H9 (cell line): Measurements from ENCODE around the gene KCNJ10. TPM values are rescaled to one million over a fixed set of nuclear protein-coding genes. Genes with fewer than 3 reads are reported as not detected.

Experiments used
- DNase-seq: peaks from one replicate; pipeline ENCODE4 v3.0.0-alpha.2; 2017
- H2AFZ ChIP-seq: one replicate; pipeline ENCODE4 v1.6.1; 2013; ENCODE audit warnings: mild to moderate bottlenecking, low read length, control low read depth, moderate library complexity
- H2AK5ac ChIP-seq: 2 replicates; pipeline ENCODE4 v1.6.1; 2013; ENCODE audit warnings: low read length, control low read depth, mixed read lengths; ENCODE audit not compliant: insufficient read length
- H2BK120ac ChIP-seq: one replicate; pipeline ENCODE4 v1.6.1; 2013; ENCODE audit warnings: low read depth, mild to moderate bottlenecking, low read length, control low read depth, inconsistent platforms; ENCODE audit not compliant: poor library complexity, severe bottlenecking
- H2BK12ac ChIP-seq: 2 replicates; pipeline ENCODE4 v1.6.1; 2013; ENCODE audit warnings: low read length, control low read depth, mixed read lengths, low read depth; ENCODE audit not compliant: insufficient read length
- H2BK15ac ChIP-seq: 2 replicates; pipeline ENCODE4 v1.6.1; 2013; ENCODE audit warnings: low read depth, low read length, control low read depth
- H2BK20ac ChIP-seq: one replicate; pipeline ENCODE4 v1.6.1; 2013; ENCODE audit warnings: low read depth, mild to moderate bottlenecking, low read length, control low read depth, inconsistent platforms; ENCODE audit not compliant: poor library complexity, severe bottlenecking
- H2BK5ac ChIP-seq: 2 replicates; pipeline ENCODE4 v1.6.1; 2013; ENCODE audit warnings: low read length, control low read depth, mixed read lengths; ENCODE audit not compliant: insufficient read length
- H3K14ac ChIP-seq: 2 replicates; pipeline ENCODE4 v1.6.1; 2013; ENCODE audit warnings: low read length, control low read depth; ENCODE audit not compliant: insufficient read depth
- H3K18ac ChIP-seq: 2 replicates; pipeline ENCODE4 v1.6.1; 2013; ENCODE audit warnings: low read depth, mild to moderate bottlenecking, mixed read lengths, low read length, control low read depth; ENCODE audit not compliant: insufficient read length
- H3K23ac ChIP-seq: 2 replicates; pipeline ENCODE4 v1.6.1; 2013; ENCODE audit warnings: low read length, control low read depth, mixed read lengths, low read depth; ENCODE audit not compliant: insufficient read length
- H3K23me2 ChIP-seq: 2 replicates; pipeline ENCODE4 v1.6.1; 2013; ENCODE audit warnings: low read depth, mild to moderate bottlenecking, mixed read lengths, low read length, control low read depth; ENCODE audit not compliant: insufficient read length, poor library complexity, severe bottlenecking
- H3K27ac ChIP-seq: 2 replicates; pipeline ENCODE4 v1.5.1; 2013; ENCODE audit warnings: low read length, control low read depth, mixed read lengths, low read depth; ENCODE audit not compliant: insufficient read length
- H3K27me3 ChIP-seq: 2 replicates; pipeline ENCODE4 v1.6.1; 2013; ENCODE audit warnings: low read length, control low read depth, inconsistent platforms; ENCODE audit not compliant: insufficient read depth
- H3K4ac ChIP-seq: 2 replicates; pipeline ENCODE4 v1.6.1; 2013; ENCODE audit warnings: low read depth, mild to moderate bottlenecking, control low read depth, inconsistent platforms, low read length, moderate library complexity
- H3K4me1 ChIP-seq: 2 replicates; pipeline ENCODE4 v1.6.1; 2013; ENCODE audit warnings: low read length, control low read depth, inconsistent platforms; ENCODE audit not compliant: insufficient read depth
- H3K4me2 ChIP-seq: 2 replicates; pipeline ENCODE4 v1.6.1; 2013; ENCODE audit warnings: low read length, control low read depth, mixed read lengths; ENCODE audit not compliant: insufficient read length, insufficient read depth
- H3K56ac ChIP-seq: 2 replicates; pipeline ENCODE4 v1.6.1; 2013; ENCODE audit warnings: low read depth, mild to moderate bottlenecking, mixed read lengths, low read length, control low read depth; ENCODE audit not compliant: insufficient read length
- H3K79me1 ChIP-seq: 2 replicates; pipeline ENCODE4 v1.6.1; 2013; ENCODE audit warnings: low read depth, mild to moderate bottlenecking, moderate library complexity, low read length, control low read depth, inconsistent platforms; ENCODE audit not compliant: insufficient read depth, poor library complexity, severe bottlenecking
- H3K79me2 ChIP-seq: 2 replicates; pipeline ENCODE4 v1.6.1; 2013; ENCODE audit warnings: low read length, control low read depth, inconsistent platforms; ENCODE audit not compliant: insufficient read depth
- H3K9ac ChIP-seq: 2 replicates; pipeline ENCODE4 v1.6.1; 2013; ENCODE audit warnings: low read length, control low read depth, mixed read lengths; ENCODE audit not compliant: insufficient read length; ENCODE audit errors: extremely low read depth
- H3K9me3 ChIP-seq: one replicate; pipeline ENCODE4 v1.6.1; 2013; ENCODE audit warnings: low read depth, low read length, inconsistent platforms; ENCODE audit not compliant: control insufficient read depth
- H3T11ph ChIP-seq: one replicate; pipeline ENCODE4 v1.6.1; 2013; ENCODE audit warnings: mild to moderate bottlenecking, low read length, control low read depth, inconsistent platforms
- H4K20me1 ChIP-seq: one replicate; pipeline ENCODE4 v1.6.1; 2013; ENCODE audit not compliant: control insufficient read depth, insufficient read length, insufficient read depth
- H4K5ac ChIP-seq: 2 replicates; pipeline ENCODE4 v1.6.1; 2013; ENCODE audit warnings: low read depth, mild to moderate bottlenecking, mixed read lengths, low read length, control low read depth; ENCODE audit not compliant: insufficient read length
- H4K8ac ChIP-seq: replicated peaks from 2 replicates; pipeline ENCODE4 v1.6.1; 2013; ENCODE audit warnings: low read length, control low read depth, mixed read lengths, low read depth; ENCODE audit not compliant: insufficient read length
- H4K91ac ChIP-seq: 2 replicates; pipeline ENCODE4 v1.6.1; 2013; ENCODE audit warnings: low read depth, mild to moderate bottlenecking, moderate library complexity, mixed read lengths, low read length, control low read depth; ENCODE audit not compliant: insufficient read length
- H3K27ac Mint-ChIP-seq, 3 experiments: 2 replicates in 2 of 3; 3 replicates in 1 of 3; pipeline ENCODE4 v1.8.0; 2020 to 2021; ENCODE audit warnings: mixed read lengths in 3 of 3, mild to moderate bottlenecking in 1 of 3, moderate library complexity in 1 of 3
- H3K27me3 Mint-ChIP-seq: 2 replicates; pipeline ENCODE4 v1.8.0; 2021; ENCODE audit warnings: low read depth, mild to moderate bottlenecking, moderate library complexity, mixed read lengths
- H3K36me3 Mint-ChIP-seq, 3 experiments: 2 replicates in 2 of 3; 3 replicates in 1 of 3; pipeline ENCODE4 v1.8.0; 2020 to 2021; ENCODE audit warnings: low read depth in 3 of 3, mixed read lengths in 3 of 3; ENCODE audit not compliant: insufficient read depth in 1 of 3
- H3K4me1 Mint-ChIP-seq, 2 experiments: 2 replicates each; pipeline ENCODE4 v1.8.0; 2020; ENCODE audit warnings: mixed read lengths in 2 of 2
- H3K4me3 Mint-ChIP-seq, 2 experiments: 2 replicates in 1 of 2; 3 replicates in 1 of 2; pipeline ENCODE4 v1.8.0; 2020 to 2021; ENCODE audit warnings: mild to moderate bottlenecking in 2 of 2, mixed read lengths in 2 of 2, moderate library complexity in 1 of 2
- H3K9me3 Mint-ChIP-seq, 2 experiments: 2 replicates in 1 of 2; 3 replicates in 1 of 2; pipeline ENCODE4 v1.8.0; 2020; ENCODE audit warnings: mild to moderate bottlenecking in 2 of 2, mixed read lengths in 2 of 2, moderate library complexity in 1 of 2
- WGBS: extraction: QIAGEN DNeasy Blood & Tissue Kit; methylation state at CpG from one replicate; pipeline ENCODE4 v1.1.7; 2013; ENCODE audit warnings: missing lambda C conversion rate, low lambda C conversion rate, mixed read lengths; ENCODE audit not compliant: insufficient read length; ENCODE audit errors: extremely low coverage; 5-methylcytosine and 5-hydroxymethylcytosine counted together
- total RNA-seq: library from RNA; stranded (reverse); gene quantifications from 2 replicates; pipeline ENCODE4 v1.2.1, GENCODE V29; 2021
- TF ChIP-seq, protein P1 (sequence below): fragments of 200-600 bp; sonication (generic); conservative IDR thresholded peaks from 3 replicates; pipeline ENCODE4 v1.8.0; 2021; ENCODE audit warnings: antibody characterized with exemption, mild to moderate bottlenecking

Gene KCNJ10
- total RNA-seq, 1 experiment from 2014 or later: 0.44 TPM

DNA sequence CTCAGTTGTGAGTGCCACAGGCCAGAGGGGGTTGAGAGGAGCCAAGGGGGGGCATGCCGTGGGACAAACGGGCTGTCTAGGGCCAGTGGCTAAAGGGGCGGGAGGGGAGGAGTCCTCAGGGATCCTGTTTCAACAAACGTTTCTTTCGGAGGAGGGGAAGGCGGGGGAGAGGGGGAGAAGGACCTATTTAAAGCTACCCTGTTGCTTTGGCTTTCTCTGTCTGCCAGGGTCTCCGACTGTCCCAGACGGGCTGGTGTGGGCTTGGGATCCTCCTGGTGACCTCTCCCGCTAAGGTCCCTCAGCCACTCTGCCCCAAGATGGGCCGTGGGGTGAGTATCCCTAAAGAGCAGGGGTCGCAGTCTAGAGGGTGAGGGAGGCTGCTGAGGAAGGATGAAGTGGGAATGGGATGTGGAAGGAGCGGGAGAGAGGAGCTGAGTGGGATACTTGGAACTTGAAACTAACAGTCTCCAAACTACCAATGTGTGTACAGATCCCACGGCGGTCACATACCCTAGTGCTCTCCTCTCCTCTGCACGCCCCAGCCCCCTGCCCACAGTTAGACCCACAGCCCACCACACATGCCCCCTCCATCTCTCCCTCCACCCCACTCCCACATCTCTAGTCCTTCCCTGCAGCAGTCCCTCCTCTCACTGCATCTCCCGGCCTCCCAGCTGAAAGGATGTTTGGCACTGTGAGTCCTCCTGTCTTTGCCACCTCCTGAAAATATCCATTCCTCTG, 45.8 kb upstream of the KCNJ10 start, which contains the start of gene ATP1A2:
ATP1A2 (plus strand) TSS at position 215 of the 738 bp plus-strand sequence; CDS start at position 318, 103 bp downstream.
- Mint-ChIP-seq H3K27ac (peak within 1 kb of the TSS in 1 of 3 experiments; percentile 90; a peak in 4 of 7 replicates), H3K4me1 (peaks cover 65 to 75% of the 10 kb centered on the region in 2 experiments), H3K9me3 (no peaks in the 10 kb centered on the region), H3K4me3 (peak within 1 kb of the TSS; percentile 51 to 90), H3K36me3 (peaks cover 0 to 12% (median 0%) of the 10 kb centered on the region in 3 experiments; a peak in 3 of 7 replicates), H3K27me3 (no peaks in the 10 kb centered on the region; the same call in none of the 2 replicates)
- Histone ChIP-seq H3K79me1 (no peaks in the 10 kb centered on the region), H2AFZ (no peak within 1 kb of the TSS), H4K8ac (no peak within 1 kb of the TSS), H2BK20ac (no peak within 1 kb of the TSS), H4K20me1 (no peaks in the 10 kb centered on the region), H2BK15ac (no peak within 1 kb of the TSS), H3K9me3 (no peaks in the 10 kb centered on the region), H2AK5ac (no peak within 1 kb of the TSS), H3K9ac (no peak within 1 kb of the TSS), H4K5ac (no peak within 1 kb of the TSS), H3K23me2 (no peaks in the 10 kb centered on the region), H3K4me2 (peak within 1 kb of the TSS; percentile 48), H3K56ac (no peak within 1 kb of the TSS), H2BK5ac (no peak within 1 kb of the TSS), H3K27ac (no peak within 1 kb of the TSS), H3K4me1 (peaks cover 12% of the 10 kb centered on the region; the same call in 1 of the 2 replicates), H3K79me2 (no peaks in the 10 kb centered on the region), H4K91ac (no peak within 1 kb of the TSS), H3K14ac (no peak within 1 kb of the TSS), H3K23ac (no peak within 1 kb of the TSS), H3K18ac (no peak within 1 kb of the TSS), H3T11ph (no peak within 1 kb of the TSS), H2BK120ac (no peak within 1 kb of the TSS), H3K27me3 (no peaks in the 10 kb centered on the region), H2BK12ac (no peak within 1 kb of the TSS), H3K4ac (no peak within 1 kb of the TSS)
- TF ChIP-seq, protein P1, sequence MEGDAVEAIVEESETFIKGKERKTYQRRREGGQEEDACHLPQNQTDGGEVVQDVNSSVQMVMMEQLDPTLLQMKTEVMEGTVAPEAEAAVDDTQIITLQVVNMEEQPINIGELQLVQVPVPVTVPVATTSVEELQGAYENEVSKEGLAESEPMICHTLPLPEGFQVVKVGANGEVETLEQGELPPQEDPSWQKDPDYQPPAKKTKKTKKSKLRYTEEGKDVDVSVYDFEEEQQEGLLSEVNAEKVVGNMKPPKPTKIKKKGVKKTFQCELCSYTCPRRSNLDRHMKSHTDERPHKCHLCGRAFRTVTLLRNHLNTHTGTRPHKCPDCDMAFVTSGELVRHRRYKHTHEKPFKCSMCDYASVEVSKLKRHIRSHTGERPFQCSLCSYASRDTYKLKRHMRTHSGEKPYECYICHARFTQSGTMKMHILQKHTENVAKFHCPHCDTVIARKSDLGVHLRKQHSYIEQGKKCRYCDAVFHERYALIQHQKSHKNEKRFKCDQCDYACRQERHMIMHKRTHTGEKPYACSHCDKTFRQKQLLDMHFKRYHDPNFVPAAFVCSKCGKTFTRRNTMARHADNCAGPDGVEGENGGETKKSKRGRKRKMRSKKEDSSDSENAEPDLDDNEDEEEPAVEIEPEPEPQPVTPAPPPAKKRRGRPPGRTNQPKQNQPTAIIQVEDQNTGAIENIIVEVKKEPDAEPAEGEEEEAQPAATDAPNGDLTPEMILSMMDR: no peak
- WGBS: no CpG with 5 or more reads among the region's 16 CpGs
- peak; percentile 76 for DNase-seq
